ENCODE data around the gene DNAJC3. TPM values are rescaled to one million over a fixed set of nuclear protein-coding genes. Genes with fewer than 3 reads are reported as not detected.

Gene DNAJC3
- total RNA-seq, 1 donor from 2014 or later: 51.7 TPM

- DNase-seq (ENCODE audit: low read depth): peak; percentile 92
- peak overlapping the region; percentile 1 for H3K4me3 Mint-ChIP-seq (ENCODE audit: unreplicated experiment)
- H3K9ac ChIP-seq (ENCODE audit: low read length): peak overlapping the region; percentile 51
- H3K4me1 Mint-ChIP-seq (ENCODE audit: low read depth, unreplicated experiment): peaks cover 24% of the 10 kb centered on the region
- H2AFZ ChIP-seq (ENCODE audit: low read depth, low read length): no peak overlapping the region
- TF ChIP-seq EZH2 (IDR thresholded peaks at IDR 0.05; ENCODE audit: insufficient read depth, low read length): no peak
- no peak for TF ChIP-seq CTCF (IDR thresholded peaks at IDR 0.05; ENCODE audit: insufficient read depth, low read depth, low read length)
- peaks cover 16% of the 10 kb centered on the region for H3K36me3 Mint-ChIP-seq (ENCODE audit: low read depth, unreplicated experiment)
- no peak overlapping the region for H3K4me3 ChIP-seq (ENCODE audit: insufficient read depth, low read depth, low read length)
- H3K27ac ChIP-seq (ENCODE audit: low read depth, low read length): peak overlapping the region; percentile 78
- H3K27me3 Mint-ChIP-seq (ENCODE audit: low read depth, unreplicated experiment): no peaks in the 10 kb centered on the region
- peak overlapping the region; percentile 62 for H3K4me2 ChIP-seq (ENCODE audit: low read length)
- H3K9me3 ChIP-seq (ENCODE audit: insufficient read depth, low read depth, low read length): no peaks in the 10 kb centered on the region
- peak overlapping the region; percentile 75 for H3K27ac Mint-ChIP-seq (ENCODE audit: unreplicated experiment)
- H3K4me1 ChIP-seq (ENCODE audit: insufficient read depth, low read length): peaks cover 17% of the 10 kb centered on the region
- H4K20me1 ChIP-seq (ENCODE audit: insufficient read depth, low read length): peaks cover 22% of the 10 kb centered on the region
- H3K27me3 ChIP-seq (ENCODE audit: insufficient read depth, low read length): no peaks in the 10 kb centered on the region
- no peaks in the 10 kb centered on the region for H3K9me3 Mint-ChIP-seq (ENCODE audit: unreplicated experiment)
- H3K36me3 ChIP-seq (ENCODE audit: insufficient read depth, low read length): peaks cover 7% of the 10 kb centered on the region
- peak; percentile 81 for FAIRE-seq
- H3K79me2 ChIP-seq (ENCODE audit: insufficient read depth, low read length): peaks cover 4% of the 10 kb centered on the region
These were observed 107.4 kb downstream of the DNAJC3 start for GRCh38 chr13:95784161-95784899.

GRCh38 chr13:95784900-95785290 is 108.0 kb downstream of the DNAJC3 start:
- Histone ChIP-seq H3K4me2 (ENCODE audit: low read length) (peak overlapping the region; percentile 62), H3K27ac (ENCODE audit: low read depth, low read length) (peak overlapping the region; percentile 78), H3K9ac (ENCODE audit: low read length) (peak overlapping the region; percentile 13), H3K4me1 (ENCODE audit: insufficient read depth, low read length) (peaks cover 17% of the 10 kb centered on the region), H3K27me3 (ENCODE audit: insufficient read depth, low read length) (no peaks in the 10 kb centered on the region), H3K9me3 (ENCODE audit: insufficient read depth, low read depth, low read length) (no peaks in the 10 kb centered on the region), H3K79me2 (ENCODE audit: insufficient read depth, low read length) (peaks cover 4% of the 10 kb centered on the region), H3K4me3 (ENCODE audit: insufficient read depth, low read depth, low read length) (no peak overlapping the region), H3K36me3 (ENCODE audit: insufficient read depth, low read length) (peaks cover 7% of the 10 kb centered on the region), H4K20me1 (ENCODE audit: insufficient read depth, low read length) (peaks cover 21% of the 10 kb centered on the region), H2AFZ (ENCODE audit: low read depth, low read length) (no peak overlapping the region)
- Mint-ChIP-seq H3K27me3 (ENCODE audit: low read depth, unreplicated experiment) (no peaks in the 10 kb centered on the region), H3K9me3 (ENCODE audit: unreplicated experiment) (no peaks in the 10 kb centered on the region), H3K27ac (ENCODE audit: unreplicated experiment) (peak overlapping the region; percentile 75), H3K36me3 (ENCODE audit: low read depth, unreplicated experiment) (peaks cover 20% of the 10 kb centered on the region), H3K4me1 (ENCODE audit: low read depth, unreplicated experiment) (peaks cover 24% of the 10 kb centered on the region), H3K4me3 (ENCODE audit: unreplicated experiment) (no peak overlapping the region)
- DNase-seq (ENCODE audit: low read depth) (peak; percentile 62), FAIRE-seq (no peak)
- TF ChIP-seq EZH2 (IDR thresholded peaks at IDR 0.05; ENCODE audit: insufficient read depth, low read length) (no peak), CTCF (IDR thresholded peaks at IDR 0.05; ENCODE audit: insufficient read depth, low read depth, low read length) (no peak)
